IMR-90 (cell line): Measurements from ENCODE around the gene CSAD.

Experiments
- CEBPB ChIP-seq: IDR thresholded peaks from 2 replicates; pipeline ENCODE4 v1.6.1; 2012; ENCODE audit warnings: low read depth, low read length, improper control_type of control experiment
- CTCF ChIP-seq: conservative IDR thresholded peaks from 2 replicates; pipeline ENCODE4 v1.5.1; 2012; ENCODE audit warnings: mild to moderate bottlenecking, low read depth, low read length, improper control_type of control experiment
- FOS ChIP-seq: fragments of 150-350 bp; IDR thresholded peaks from 2 replicates; pipeline ENCODE4 v1.6.1; 2016; ENCODE audit warnings: low read depth, low read length
- MXI1 ChIP-seq: IDR thresholded peaks from 2 replicates; pipeline ENCODE4 v1.6.1; 2012; ENCODE audit warnings: low read depth, mild to moderate bottlenecking, low read length, moderate library complexity, borderline replicate concordance
- NFE2L2 ChIP-seq: fragments of 150-350 bp; IDR thresholded peaks from 2 replicates; pipeline ENCODE4 v1.6.1; 2016; ENCODE audit warnings: low read depth, mild to moderate bottlenecking, low read length
- POLR2A ChIP-seq: IDR thresholded peaks from 2 replicates; pipeline ENCODE4 v1.6.1; 2012; ENCODE audit warnings: mild to moderate bottlenecking, low read depth, low read length
- SMC3 ChIP-seq: fragments of 150-350 bp; IDR thresholded peaks from 2 replicates; pipeline ENCODE4 v1.6.1; 2016; ENCODE audit warnings: low read depth, mild to moderate bottlenecking, antibody characterized with exemption, low read length, moderate library complexity

GRCh38 chr12:53227836-53228235 lies 47.1 kb upstream of the CSAD start:
- TF ChIP-seq CTCF: no peak
- TF ChIP-seq MXI1: no peak
- no peak for TF ChIP-seq SMC3
- TF ChIP-seq CEBPB: no peak
- no peak for TF ChIP-seq POLR2A
- no peak for TF ChIP-seq FOS
- no peak for TF ChIP-seq NFE2L2
